ENCODE results near the gene MTX1. TPM values are rescaled to one million over a fixed set of nuclear protein-coding genes. Genes with fewer than 3 reads are reported as not detected.
A peak's percentile ranks its signal among the peaks of the same experiment; 100 is the strongest.
"Not testable (repeated sequence)": the region's sequence is repeated elsewhere in the genome, so short reads cannot be mapped to it uniquely, and the experiment has no call there.

MTX1 gene
- total RNA-seq, 1 donor from 2014 or later, result 64.0 TPM

DNA sequence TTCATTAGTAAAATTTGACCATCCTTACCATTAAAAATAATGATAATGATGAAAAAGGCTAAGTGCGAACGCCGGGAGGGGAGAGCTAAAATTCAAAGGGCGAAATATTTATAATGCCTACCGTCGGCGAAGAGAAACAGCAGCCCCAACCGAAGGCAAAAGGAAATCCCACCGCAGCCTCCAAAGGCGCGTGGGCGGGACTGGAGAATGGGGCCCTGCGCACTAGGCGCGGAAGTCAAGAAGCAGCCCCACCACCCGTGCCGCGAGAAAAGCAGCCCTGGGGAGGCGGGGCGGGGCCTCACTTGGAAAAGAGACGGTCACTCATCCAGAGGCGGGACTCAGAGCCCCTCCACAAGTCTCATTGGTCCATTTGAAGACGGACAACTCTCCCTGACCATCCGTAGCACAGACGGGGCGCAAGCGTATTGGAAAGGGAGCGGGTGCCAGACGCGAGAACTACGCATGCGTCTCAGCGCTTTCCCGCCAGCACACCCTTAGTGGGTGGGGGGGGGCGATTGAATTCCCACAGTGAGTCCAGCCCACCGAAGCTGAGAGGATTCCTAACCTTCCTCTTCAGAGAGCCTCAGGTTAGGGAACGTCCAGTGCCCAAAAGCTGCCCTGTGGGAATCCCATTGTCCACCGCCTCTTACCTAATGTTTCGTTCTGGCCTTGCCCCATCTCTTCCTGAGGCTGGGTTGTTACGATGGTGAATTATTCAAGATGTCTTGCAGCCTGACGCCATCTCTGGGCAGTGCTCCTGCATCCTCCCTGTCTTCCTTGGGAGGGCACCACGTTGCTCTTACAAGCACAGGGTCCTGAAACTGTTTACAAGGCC is 19.0 kb downstream of the MTX1 start:
- intact Hi-C loops (cut with micrococcal nuclease), result loop anchor here (1.0 to 5.0 kb wide), 4 partner anchors 17 to 46 kb away; partner anchors contain the start of genes CLK2 and MTX1
- Mint-ChIP-seq H3K36me3 (ENCODE audit: low read depth) (peaks cover 14% of the 10 kb centered on the region), H3K4me3 (ENCODE audit: low read depth) (peak overlapping the region; percentile 95)

DNA sequence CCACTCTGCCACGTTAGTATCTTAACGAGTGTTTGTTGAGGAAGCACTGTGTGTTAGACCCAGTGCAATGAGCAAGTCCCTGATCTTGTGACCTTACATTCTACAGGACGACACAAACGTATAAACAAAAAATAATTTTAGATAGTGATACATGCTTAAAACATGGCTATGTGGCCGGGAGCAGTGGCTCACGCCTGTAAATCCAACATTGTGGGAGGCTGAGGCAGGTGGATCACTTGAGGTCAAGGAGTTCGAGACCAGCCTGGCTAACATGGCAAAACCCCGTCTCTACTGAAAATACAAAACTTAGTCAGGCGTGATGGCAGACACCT is 19.6 kb downstream of the MTX1 start:
- intact Hi-C loops (cut with micrococcal nuclease), result loop anchor here (5.0 kb wide), 1 partner anchor 36 kb away; no protein-coding TSS in a partner anchor
- peaks cover 26% of the 10 kb centered on the region for H3K4me1 Mint-ChIP-seq (ENCODE audit: low read depth)
- H3K27me3 Mint-ChIP-seq (ENCODE audit: low read depth), result no peaks in the 10 kb centered on the region
- H3K27ac Mint-ChIP-seq, result peak overlapping the region; percentile 94
- no peaks in the 10 kb centered on the region for H3K9me3 Mint-ChIP-seq
- peaks cover 14% of the 10 kb centered on the region for H3K36me3 Mint-ChIP-seq (ENCODE audit: low read depth)
- H3K4me3 Mint-ChIP-seq (ENCODE audit: low read depth), result peak overlapping the region; percentile 95
- DNase-seq (ENCODE audit: low spot score), result no peak

More for the DNA sequence above, 19.0 kb downstream of the MTX1 start:
- DNase-seq (ENCODE audit: low spot score), result peak; percentile 99
- H3K4me1 Mint-ChIP-seq (ENCODE audit: low read depth), result peaks cover 26% of the 10 kb centered on the region
- H3K9me3 Mint-ChIP-seq, result no peaks in the 10 kb centered on the region
- peak overlapping the region; percentile 94 for H3K27ac Mint-ChIP-seq
- H3K27me3 Mint-ChIP-seq (ENCODE audit: low read depth), result no peaks in the 10 kb centered on the region

DNA sequence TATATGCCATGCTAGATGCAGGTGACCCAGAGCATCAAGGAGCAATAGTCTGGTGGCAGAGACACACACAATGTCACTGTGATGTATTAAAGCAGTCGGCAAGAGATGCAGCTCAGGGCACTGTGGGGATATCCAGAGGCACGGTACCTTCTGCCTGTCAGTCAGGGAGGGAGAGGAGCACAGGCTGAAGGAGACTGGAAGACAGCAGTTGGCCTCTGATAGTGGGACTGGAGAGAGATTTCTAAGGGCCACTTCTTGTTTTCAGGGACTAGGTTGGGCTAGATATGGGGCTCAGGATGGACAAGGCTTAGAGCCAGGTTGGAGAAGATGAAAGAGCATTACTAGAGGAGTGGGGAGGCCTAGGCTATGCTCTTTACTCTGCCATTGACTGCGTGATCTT is 22.8 kb downstream of the MTX1 start:
- intact Hi-C loops (cut with micrococcal nuclease); H3K27me3 Mint-ChIP-seq (ENCODE audit: low read depth); H3K4me3 Mint-ChIP-seq (ENCODE audit: low read depth); H3K9me3 Mint-ChIP-seq; DNase-seq (ENCODE audit: low spot score); H3K27ac Mint-ChIP-seq: not testable (repeated sequence)
- H3K4me1 Mint-ChIP-seq (ENCODE audit: low read depth), result peaks cover 13% of the 10 kb centered on the region
- peaks cover 11% of the 10 kb centered on the region for H3K36me3 Mint-ChIP-seq (ENCODE audit: low read depth)

DNA sequence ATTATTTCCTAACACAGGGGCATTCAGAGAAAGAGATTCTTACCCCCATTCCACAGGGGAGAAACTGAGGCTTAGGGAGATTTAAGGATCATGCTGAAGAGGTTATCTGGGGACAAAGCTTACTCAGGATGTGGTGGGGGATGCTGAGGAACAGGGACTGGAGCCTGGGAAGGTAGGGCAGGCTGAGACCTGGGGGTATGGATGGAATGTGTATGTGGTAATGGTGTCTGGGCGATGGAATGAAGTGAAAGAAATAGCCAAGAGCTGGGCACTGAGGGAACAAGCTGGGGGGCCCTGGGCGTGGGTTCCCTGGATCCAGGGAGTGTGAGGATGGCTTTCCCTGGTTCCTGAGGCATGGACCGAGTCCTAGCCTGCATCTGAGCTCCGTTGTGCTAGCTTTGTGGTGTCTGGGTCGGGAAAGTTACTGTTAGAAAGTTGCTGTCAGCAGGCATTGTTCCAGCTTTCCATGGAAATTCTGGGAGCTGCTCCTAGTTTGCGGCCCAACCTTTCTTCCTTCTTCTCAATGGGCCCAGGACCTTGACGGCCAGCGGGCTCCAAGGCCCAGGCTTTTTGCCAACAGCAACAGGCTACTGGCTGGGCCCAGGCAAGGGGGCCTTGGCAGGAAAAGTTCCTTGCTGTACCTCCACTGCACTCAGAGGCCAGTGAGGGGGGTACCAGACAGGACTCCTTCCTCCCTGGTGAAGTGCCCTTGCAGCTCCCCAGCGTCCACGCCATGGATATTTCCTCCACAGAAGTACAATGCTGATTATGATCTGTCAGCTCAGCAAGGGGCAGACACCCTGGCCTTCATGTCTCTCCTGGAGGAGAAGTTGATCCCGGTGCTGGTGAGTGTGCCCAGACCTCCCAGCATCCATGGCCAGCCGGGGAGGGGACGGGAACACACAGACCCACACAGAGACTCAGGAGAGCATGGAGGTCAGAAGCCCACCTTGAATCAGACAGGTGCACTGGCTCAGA is 23.8 kb downstream of the MTX1 start:
- DNase-seq (ENCODE audit: low spot score); H3K4me3 Mint-ChIP-seq (ENCODE audit: low read depth); H3K27ac Mint-ChIP-seq; H3K27me3 Mint-ChIP-seq (ENCODE audit: low read depth); H3K9me3 Mint-ChIP-seq; intact Hi-C loops (cut with micrococcal nuclease): not testable (repeated sequence)
- peaks cover 10% of the 10 kb centered on the region for H3K4me1 Mint-ChIP-seq (ENCODE audit: low read depth)
- H3K36me3 Mint-ChIP-seq (ENCODE audit: low read depth), result peaks cover 11% of the 10 kb centered on the region

DNA sequence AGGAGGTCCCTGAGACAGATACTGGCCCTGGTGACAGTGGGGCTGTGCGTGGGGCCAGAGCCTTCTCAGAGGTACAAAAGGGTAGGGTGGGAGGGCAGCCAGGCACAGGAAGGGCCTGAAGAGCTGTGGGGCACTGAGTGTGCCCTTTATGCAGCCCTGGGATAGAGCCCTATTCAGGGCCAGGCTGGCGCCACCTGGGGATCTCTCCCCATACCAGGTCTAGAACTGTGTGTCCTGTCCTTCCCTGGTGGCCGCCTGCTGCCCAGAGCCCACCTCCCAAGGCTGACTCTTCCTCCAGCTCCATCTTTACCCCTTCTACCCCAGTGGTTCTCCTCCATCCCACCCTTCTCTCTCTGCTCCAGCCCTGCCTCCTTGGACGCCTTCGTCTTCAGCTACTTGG is 25.0 kb downstream of the MTX1 start:
- H3K4me1 Mint-ChIP-seq (ENCODE audit: low read depth); H3K27ac Mint-ChIP-seq; DNase-seq (ENCODE audit: low spot score); H3K27me3 Mint-ChIP-seq (ENCODE audit: low read depth); H3K9me3 Mint-ChIP-seq; H3K4me3 Mint-ChIP-seq (ENCODE audit: low read depth); intact Hi-C loops (cut with micrococcal nuclease): not testable (repeated sequence)
- peaks cover 12% of the 10 kb centered on the region for H3K36me3 Mint-ChIP-seq (ENCODE audit: low read depth)

DNA sequence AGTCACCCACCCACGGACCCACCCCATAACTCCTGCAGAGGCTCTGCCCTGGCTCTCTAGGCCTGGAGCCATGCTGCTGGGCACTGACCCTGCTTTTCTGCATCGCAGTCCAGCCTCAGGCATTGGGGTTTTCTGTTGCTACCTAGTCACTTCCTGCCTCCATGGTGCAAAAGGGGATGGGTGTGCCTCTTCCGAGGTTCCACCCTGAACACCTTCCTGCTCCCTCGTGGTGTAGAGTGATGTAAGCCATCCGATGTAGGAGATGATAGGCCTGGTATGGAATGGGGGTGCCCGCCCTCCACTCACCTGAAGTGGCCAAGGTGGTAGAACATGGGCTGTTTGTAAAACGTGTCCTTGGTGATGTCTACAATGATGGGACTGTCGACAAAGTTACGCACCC is 26.9 kb downstream of the MTX1 start:
- Mint-ChIP-seq H3K36me3 (ENCODE audit: low read depth) (peaks cover 16% of the 10 kb centered on the region), H3K27ac (peak overlapping the region; percentile 35)
- H3K9me3 Mint-ChIP-seq; DNase-seq (ENCODE audit: low spot score); H3K4me1 Mint-ChIP-seq (ENCODE audit: low read depth); H3K27me3 Mint-ChIP-seq (ENCODE audit: low read depth); H3K4me3 Mint-ChIP-seq (ENCODE audit: low read depth); intact Hi-C loops (cut with micrococcal nuclease): not testable (repeated sequence)

DNA sequence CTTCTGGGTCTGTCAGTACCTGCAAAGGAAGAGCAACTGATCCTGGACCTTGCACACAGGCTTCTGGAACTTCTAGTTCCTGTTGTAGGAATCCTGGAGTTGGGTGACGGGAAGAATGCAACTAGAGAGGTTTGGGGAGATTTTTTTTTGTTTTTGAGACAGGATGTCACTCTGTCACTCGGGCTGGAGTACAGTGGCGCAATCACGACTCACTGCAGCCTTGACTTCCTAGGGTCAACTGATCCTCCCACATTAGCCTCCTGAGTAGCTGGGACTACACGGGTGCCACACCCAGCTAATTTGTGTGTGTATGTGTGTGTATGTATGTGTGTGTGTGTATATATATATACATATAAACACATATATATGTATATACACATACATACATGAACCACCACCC is 28.0 kb downstream of the MTX1 start:
- no peaks in the 10 kb centered on the region for H3K9me3 Mint-ChIP-seq
- H3K4me1 Mint-ChIP-seq (ENCODE audit: low read depth), result peaks cover 12% of the 10 kb centered on the region
- H3K27ac Mint-ChIP-seq, result no peak overlapping the region
- DNase-seq (ENCODE audit: low spot score), result no peak
- peaks cover 16% of the 10 kb centered on the region for H3K36me3 Mint-ChIP-seq (ENCODE audit: low read depth)
- H3K4me3 Mint-ChIP-seq (ENCODE audit: low read depth), result no peak overlapping the region
- H3K27me3 Mint-ChIP-seq (ENCODE audit: low read depth), result no peaks in the 10 kb centered on the region
- intact Hi-C loops (cut with micrococcal nuclease), result no loop called here

DNA sequence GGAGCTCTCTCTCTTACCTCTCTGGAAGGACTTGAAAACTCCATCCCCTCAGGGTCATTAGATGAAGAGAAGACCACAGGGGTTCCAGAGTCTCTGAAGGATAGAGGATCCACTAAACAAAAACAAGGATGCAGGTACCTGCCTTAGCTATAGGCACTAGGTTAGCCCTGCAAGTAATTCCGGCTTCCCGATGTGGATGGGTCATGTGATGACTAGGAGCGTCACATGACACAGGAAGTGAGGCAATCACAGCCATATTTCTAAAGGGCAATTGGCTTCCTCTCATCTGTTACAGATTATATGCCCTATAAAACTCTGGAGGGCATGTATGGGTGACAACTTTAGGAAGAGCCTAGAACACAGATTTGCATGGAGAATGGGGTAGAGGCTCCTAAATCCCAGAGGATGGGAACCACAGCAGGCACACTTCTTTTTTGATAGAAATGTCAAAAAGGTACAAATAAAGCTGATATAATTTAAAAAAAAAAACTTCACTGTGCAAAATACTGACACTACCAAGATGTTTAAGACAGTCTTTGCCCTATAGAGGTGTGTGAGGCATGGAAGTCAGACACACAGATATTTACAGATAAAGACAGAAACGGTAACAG is 32.7 kb downstream of the MTX1 start:
- peaks cover 16% of the 10 kb centered on the region for H3K36me3 Mint-ChIP-seq (ENCODE audit: low read depth)
- H3K4me1 Mint-ChIP-seq (ENCODE audit: low read depth), result peaks cover 32% of the 10 kb centered on the region
- intact Hi-C loops (cut with micrococcal nuclease), result loop anchor here (5.0 kb wide), 3 partner anchors 34 to 446 kb away; partner anchors contain the start of genes DAP3, MTX1, THBS3 and YY1AP1
- no peaks in the 10 kb centered on the region for H3K9me3 Mint-ChIP-seq
- H3K4me3 Mint-ChIP-seq (ENCODE audit: low read depth), result peak overlapping the region; percentile 81
- peaks cover 2% of the 10 kb centered on the region for H3K27me3 Mint-ChIP-seq (ENCODE audit: low read depth)
- H3K27ac Mint-ChIP-seq, result peak overlapping the region; percentile 75
- DNase-seq (ENCODE audit: low spot score), result peak; percentile 67

DNA sequence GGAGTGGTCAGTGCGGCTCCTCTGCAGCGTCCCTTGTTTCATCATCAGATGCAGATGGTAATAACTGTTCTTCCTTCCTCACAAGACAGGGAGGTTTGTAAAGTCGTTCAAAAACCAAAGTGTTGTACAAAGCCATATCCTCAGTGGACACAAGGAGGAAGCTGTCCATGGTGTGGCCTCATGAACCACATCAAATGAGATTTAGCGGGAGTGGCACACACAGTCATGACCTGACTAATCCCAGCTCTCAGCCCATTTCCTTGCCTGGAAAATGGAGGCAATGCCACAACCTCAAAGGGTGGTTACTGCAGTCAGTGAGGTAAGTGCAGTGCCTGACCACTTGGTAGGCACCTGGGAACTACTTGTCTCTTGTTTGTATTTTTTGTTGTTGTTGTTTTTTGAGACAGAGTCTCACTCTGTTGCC is 33.4 kb downstream of the MTX1 start:
- DNase-seq (ENCODE audit: low spot score), result no peak
- peak overlapping the region; percentile 81 for H3K4me3 Mint-ChIP-seq (ENCODE audit: low read depth)
- intact Hi-C loops (cut with micrococcal nuclease), result loop anchor here (5.0 kb wide), 3 partner anchors 35 to 445 kb away; partner anchors contain the start of genes DAP3, MTX1, THBS3 and YY1AP1

DNA sequence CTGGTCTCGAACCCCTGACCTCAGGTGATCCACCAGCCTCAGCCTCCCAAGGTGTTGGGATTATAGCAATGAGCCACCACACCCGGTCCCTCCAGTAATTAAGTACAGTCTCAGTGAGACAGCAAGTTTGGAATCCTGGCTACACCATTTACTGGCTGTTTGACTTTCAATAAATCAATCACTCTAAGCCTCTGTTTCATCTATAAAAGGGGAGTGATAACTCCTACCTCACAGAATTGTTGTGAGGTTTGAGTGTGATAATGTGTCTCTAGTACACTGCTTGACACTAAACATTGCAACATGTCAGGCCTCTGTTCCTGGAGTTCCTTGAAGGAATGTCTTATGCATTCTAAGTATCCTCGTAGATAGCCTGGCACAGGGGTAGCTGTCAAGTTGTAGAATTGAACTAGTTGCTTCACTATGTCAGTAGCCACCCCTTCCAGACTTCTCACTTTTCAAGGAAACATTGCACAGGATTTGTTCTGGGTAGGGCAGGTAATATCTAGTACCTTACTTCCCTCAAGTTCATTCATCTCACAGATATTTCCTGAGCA is 34.4 kb downstream of the MTX1 start:
- Mint-ChIP-seq H3K27ac (peak overlapping the region; percentile 83), H3K27me3 (ENCODE audit: low read depth) (peaks cover 2% of the 10 kb centered on the region), H3K4me3 (ENCODE audit: low read depth) (peak overlapping the region; percentile 77), H3K4me1 (ENCODE audit: low read depth) (peaks cover 32% of the 10 kb centered on the region), H3K36me3 (ENCODE audit: low read depth) (peaks cover 25% of the 10 kb centered on the region), H3K9me3 (no peaks in the 10 kb centered on the region)
- intact Hi-C loops (cut with micrococcal nuclease), result loop anchor here (5.0 kb wide), 3 partner anchors 36 to 444 kb away; partner anchors contain the start of genes DAP3, MTX1, THBS3 and YY1AP1
- DNase-seq (ENCODE audit: low spot score), result no peak

More for the DNA sequence above, 33.4 kb downstream of the MTX1 start:
- Mint-ChIP-seq H3K9me3 (no peaks in the 10 kb centered on the region), H3K36me3 (ENCODE audit: low read depth) (peaks cover 19% of the 10 kb centered on the region), H3K4me1 (ENCODE audit: low read depth) (peaks cover 32% of the 10 kb centered on the region), H3K27ac (peak overlapping the region; percentile 75), H3K27me3 (ENCODE audit: low read depth) (peaks cover 2% of the 10 kb centered on the region)

DNA sequence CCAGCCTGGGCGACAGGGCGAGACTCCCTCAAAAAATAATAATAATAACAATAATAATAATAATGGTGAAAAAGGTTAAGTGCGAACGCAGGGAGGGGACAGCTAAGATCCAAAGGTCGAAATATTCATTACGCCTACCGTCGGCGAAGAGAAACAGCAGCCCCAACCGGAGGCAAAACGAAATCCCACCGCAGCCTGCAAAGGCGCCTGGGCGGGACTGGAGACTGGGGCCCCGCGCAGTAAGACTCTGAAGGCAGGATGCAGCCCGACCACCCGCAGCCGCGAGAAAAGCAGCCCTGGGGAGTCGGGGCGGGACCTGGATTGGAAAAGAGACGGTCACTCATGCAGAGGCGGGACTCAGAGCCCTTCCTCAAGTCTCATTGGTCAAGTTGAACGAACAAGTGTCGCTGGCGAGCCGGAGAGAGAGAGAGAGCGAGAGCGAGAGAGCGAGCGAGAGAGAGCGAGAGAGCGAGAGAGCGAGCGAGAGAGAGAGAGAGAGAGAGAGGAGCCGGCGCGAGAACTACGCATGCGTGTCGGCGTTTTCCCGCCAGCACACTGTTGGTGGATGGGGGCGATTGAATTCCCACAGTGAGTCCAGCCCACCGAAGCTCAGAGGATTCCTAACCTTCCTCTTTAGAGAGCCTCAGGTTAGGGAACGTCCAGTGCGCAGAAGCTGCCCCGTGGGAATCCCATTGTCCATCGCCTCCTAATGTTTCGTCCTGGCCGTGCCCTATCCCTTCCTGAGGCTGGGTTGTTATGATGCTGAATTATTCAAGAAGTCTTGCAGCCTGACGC is 36.1 kb downstream of the MTX1 start:
- Mint-ChIP-seq H3K4me1 (ENCODE audit: low read depth) (peaks cover 32% of the 10 kb centered on the region), H3K4me3 (ENCODE audit: low read depth) (peak overlapping the region; percentile 77), H3K27me3 (ENCODE audit: low read depth) (peaks cover 2% of the 10 kb centered on the region), H3K9me3 (no peaks in the 10 kb centered on the region), H3K27ac (peak overlapping the region; percentile 87), H3K36me3 (ENCODE audit: low read depth) (peaks cover 20% of the 10 kb centered on the region)
- peak; percentile 97 for DNase-seq (ENCODE audit: low spot score)
- intact Hi-C loops (cut with micrococcal nuclease), result loop anchor here (1.0 to 5.0 kb wide), 4 partner anchors 17 to 443 kb away; partner anchors contain the start of genes DAP3, MTX1, THBS3 and YY1AP1

All from activated T-helper 2 cell treated with anti-CD3 and anti-CD28 coated beads, Interferon-gamma antibody, Interleukin-2, Interleukin-4, amounts not matched to agents 10 μg/mL and 5 μg/mL and 100 μg/mL, durations not matched to agents 14 hours and 24 hours and 36 hours (primary cell).